ENCODE measurements around the gene STRADB.

STRADB gene

GRCh38 chr2:201451292-201452057 lies at the start of gene STRADB, which contains the start of gene TRAK2 (continued):
- TF ChIP-seq ZNF585B (tag by site-specific recombination; IDR thresholded peaks at IDR 0.05) (no peak), HOXA7 (CRISPR knock-in tag; IDR thresholded peaks at IDR 0.05; ENCODE audit: borderline replicate concordance) (no peak), SP2 (tag by site-specific recombination; IDR thresholded peaks at IDR 0.05) (peak; percentile 64), TRIM28 (IDR thresholded peaks at IDR 0.05; ENCODE audit: borderline replicate concordance, low read length) (no peak), ZNF785 (tag by site-specific recombination; IDR thresholded peaks at IDR 0.05) (no peak), ZSCAN5A (tag by site-specific recombination; IDR thresholded peaks at IDR 0.05) (peak; percentile 31; the same call in 1 of the 2 replicates), ZNF169 (tag by site-specific recombination; IDR thresholded peaks at IDR 0.05) (no peak), OSR2 (tag by site-specific recombination; IDR thresholded peaks at IDR 0.05) (peak; percentile 59), IKZF3 (tag by site-specific recombination; IDR thresholded peaks at IDR 0.05) (peak; percentile 26; the same call in 1 of the 2 replicates), ZNF530 (tag by site-specific recombination; IDR thresholded peaks at IDR 0.05; ENCODE audit: low read depth) (no peak), GLI4 (tag by site-specific recombination; IDR thresholded peaks at IDR 0.05) (no peak), ZNF155 (tag by site-specific recombination; IDR thresholded peaks at IDR 0.05) (no peak), ZNF214 (tag by site-specific recombination; IDR thresholded peaks at IDR 0.05; ENCODE audit: borderline replicate concordance) (no peak), PBX3 (CRISPR knock-in tag; IDR thresholded peaks at IDR 0.05) (peak; percentile 68; the same call in 1 of the 2 replicates), ZBTB21 (tag by site-specific recombination; IDR thresholded peaks at IDR 0.05) (peak; percentile 29; the same call in 1 of the 2 replicates), ZNF571 (tag by site-specific recombination; IDR thresholded peaks at IDR 0.05) (no peak), ZEB2 (tag by site-specific recombination; IDR thresholded peaks at IDR 0.05) (peak; percentile 98)
- TF ChIP-seq, protein P1, sequence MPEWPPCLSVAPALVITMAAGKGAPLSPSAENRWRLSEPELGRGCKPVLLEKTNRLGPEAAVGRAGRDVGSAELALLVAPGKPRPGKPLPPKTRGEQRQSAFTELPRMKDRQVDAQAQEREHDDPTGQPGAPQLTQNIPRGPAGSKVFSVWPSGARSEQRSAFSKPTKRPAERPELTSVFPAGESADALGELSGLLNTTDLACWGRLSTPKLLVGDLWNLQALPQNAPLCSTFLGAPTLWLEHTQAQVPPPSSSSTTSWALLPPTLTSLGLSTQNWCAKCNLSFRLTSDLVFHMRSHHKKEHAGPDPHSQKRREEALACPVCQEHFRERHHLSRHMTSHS (tag by site-specific recombination; IDR thresholded peaks at IDR 0.05): no peak

- ChIA-PET CTCF (interaction anchor here (0.6 kb wide), 1 partner anchor 170 kb away, joined by 3 read pairs; no protein-coding TSS in a partner anchor), POLR2A (interaction anchor here (0.6 kb wide), 1 partner anchor 193 kb away, joined by 3 read pairs; no protein-coding TSS in a partner anchor)
- Histone ChIP-seq H3K27ac (ENCODE audit: extremely low read depth, low read depth, low read length) (no peak overlapping the region), H3K36me3 (ENCODE audit: control insufficient read depth in 2 of 2, insufficient read depth in 1 of 2, low read length in 2 of 2) (peaks cover 0 to 10% of the 10 kb centered on the region in 2 experiments; a peak in 1 of 3 replicates), H3K9me3 (ENCODE audit: control insufficient read depth, insufficient read depth, low read depth, low read length) (no peaks in the 10 kb centered on the region), H3K4me3 (ENCODE audit: low read depth, low read length) (no peak overlapping the region), H3K4me1 (ENCODE audit: control insufficient read depth, insufficient read depth, low read length) (peaks cover 44% of the 10 kb centered on the region)
- TF ChIP-seq ZNF292 (tag by site-specific recombination; IDR thresholded peaks at IDR 0.05; ENCODE audit: borderline replicate concordance, low read depth) (no peak), ZNF121 (tag by site-specific recombination; IDR thresholded peaks at IDR 0.05) (no peak), ZNF157 (tag by site-specific recombination; IDR thresholded peaks at IDR 0.05) (no peak), ZNF248 (tag by site-specific recombination; IDR thresholded peaks at IDR 0.05) (no peak), ZNF510 (tag by site-specific recombination; IDR thresholded peaks at IDR 0.05; ENCODE audit: insufficient replicate concordance) (no peak), GLI2 (tag by site-specific recombination; IDR thresholded peaks at IDR 0.05; ENCODE audit: borderline replicate concordance, low read depth) (0 out of 2 replicates have a peak, but pooled peaks have one; percentile 12), REPIN1 (tag by site-specific recombination; IDR thresholded peaks at IDR 0.05; ENCODE audit: low read depth) (no peak), ZNF596 (tag by site-specific recombination; IDR thresholded peaks at IDR 0.05) (no peak), ZNF274 (IDR thresholded peaks at IDR 0.05; ENCODE audit: low read length) (no peak), ZNF274 (tag by site-specific recombination; IDR thresholded peaks at IDR 0.05; ENCODE audit: borderline replicate concordance) (no peak), OVOL3 (tag by site-specific recombination; IDR thresholded peaks at IDR 0.05) (peak; percentile 48; the same call in 1 of the 2 replicates), ZNF140 (tag by site-specific recombination; IDR thresholded peaks at IDR 0.05) (no peak), ZFP37 (tag by site-specific recombination; IDR thresholded peaks at IDR 0.05) (no peak), ZNF580 (tag by site-specific recombination; IDR thresholded peaks at IDR 0.05) (0 out of 2 replicates have a peak, but pooled peaks have one; percentile 14), TCF7L2 (IDR thresholded peaks at IDR 0.05; ENCODE audit: borderline replicate concordance, low read depth, low read length) (peak; percentile 83), ZNF837 (tag by site-specific recombination; IDR thresholded peaks at IDR 0.05) (no peak), FEZF1 (tag by site-specific recombination; IDR thresholded peaks at IDR 0.05) (peak; percentile 56), WT1 (tag by site-specific recombination; IDR thresholded peaks at IDR 0.05) (peak; percentile 70)
These were observed 49.7 kb upstream of the STRADB start for GRCh38 chr2:201401815-201402214.
